Heart left ventricle (tissue), 13 donors: ENCODE results near the gene GPR161.

Experiments used
- CTCF ChIP-seq, 12 donors: fragments of 200-600 bp; sonication (generic) in 4 of 12; IDR thresholded peaks; one replicate each; pipeline versions ENCODE4 v1.5.0 to v1.8.0; 2018 to 2022; ENCODE audit warnings: antibody characterized with exemption in 12 of 12, mild to moderate bottlenecking in 5 of 12
- POLR2A ChIP-seq, 2 donors: fragments of 450-650 bp; IDR thresholded peaks; one replicate each; pipeline ENCODE4 v1.6.1; 2017; ENCODE audit warnings: antibody characterized with exemption in 2 of 2, mild to moderate bottlenecking in 2 of 2, moderate library complexity in 2 of 2
- donor health status: ischemic (EF 13 %, LVEDD 7.1; RV severe dilation, severe dysfunction).
- donor health status: DM: no; HTN: yes; CAD: no.
- donor health status: DM: no; HTN: no; CAD: no.
- donor health status: ischemic (EF 25% LVEDD 6.9; RV normal size, moderate dysfunction).
- donor health status: ischemic (EF 25% LVEDD 5.7; RV mildly dilated, moderate dysfunction).
- donor health status: ischemic (EF 35%, LVEDD 5.7; RV mildly dilated, moderate dysfunction).
- donor health status: nonischemic (EF 11% LVEDD 7.7; RV severe dilation, severe dysfunction).
- donor health status: DM: yes; HTN: yes; CAD: no.
- donor health status: PGD.
- donor health status: ischemic (EF 29% LVEDD 5.4; RV normal size, mild dysfunction).
- donor health status: nonischemic (EF 23%, LVEDD 6.1; RV moderate dilation, normal function).

GRCh38 chr1:168057921-168058320, 78.8 kb downstream of the GPR161 start:
- no peak for TF ChIP-seq CTCF (IDR thresholded peaks at IDR 0.05)
- no peak for TF ChIP-seq POLR2A (IDR thresholded peaks at IDR 0.05)
